Chondrocyte (in vitro differentiated cells): ENCODE measurements around the gene ANAPC2. TPM values are rescaled to one million over a fixed set of nuclear protein-coding genes. Genes with fewer than 3 reads are reported as not detected.

Experiments used
- DNase-seq: peaks from one replicate; pipeline ENCODE4 v3.0.0; 2021; ENCODE audit warnings: mixed read lengths, low spot score
- H3K27ac Mint-ChIP-seq: one replicate; pipeline ENCODE4 v1.8.0; 2021; ENCODE audit warnings: mild to moderate bottlenecking, moderate library complexity, mixed read lengths; ENCODE audit not compliant: unreplicated experiment
- H3K27me3 Mint-ChIP-seq: 2 replicates; pipeline ENCODE4 v1.8.0; 2021; ENCODE audit warnings: low read depth, mixed read lengths
- H3K36me3 Mint-ChIP-seq: 2 replicates; pipeline ENCODE4 v1.8.0; 2021; ENCODE audit warnings: low read depth, mixed read lengths
- H3K4me1 Mint-ChIP-seq: 2 replicates; pipeline ENCODE4 v1.8.0; 2021; ENCODE audit warnings: low read depth, mild to moderate bottlenecking, mixed read lengths
- H3K4me3 Mint-ChIP-seq: one replicate; pipeline ENCODE4 v1.8.0; 2021; ENCODE audit warnings: mild to moderate bottlenecking, moderate library complexity, mixed read lengths; ENCODE audit not compliant: unreplicated experiment
- H3K9me3 Mint-ChIP-seq: 2 replicates; pipeline ENCODE4 v1.8.0; 2021; ENCODE audit warnings: low read depth, mixed read lengths
- total RNA-seq: library from RNA; stranded (reverse); gene quantifications from 3 replicates; pipeline ENCODE4 v1.2.1, GENCODE V29; 2021
- TF ChIP-seq, protein P1 (sequence below): fragments of 200-600 bp; sonication (generic); IDR thresholded peaks from 2 replicates; pipeline ENCODE4 v1.5.0; 2021; ENCODE audit warnings: antibody characterized with exemption, mild to moderate bottlenecking, moderate library complexity

Gene ANAPC2
- total RNA-seq, 1 donor from 2014 or later, result 41.0 TPM

DNA sequence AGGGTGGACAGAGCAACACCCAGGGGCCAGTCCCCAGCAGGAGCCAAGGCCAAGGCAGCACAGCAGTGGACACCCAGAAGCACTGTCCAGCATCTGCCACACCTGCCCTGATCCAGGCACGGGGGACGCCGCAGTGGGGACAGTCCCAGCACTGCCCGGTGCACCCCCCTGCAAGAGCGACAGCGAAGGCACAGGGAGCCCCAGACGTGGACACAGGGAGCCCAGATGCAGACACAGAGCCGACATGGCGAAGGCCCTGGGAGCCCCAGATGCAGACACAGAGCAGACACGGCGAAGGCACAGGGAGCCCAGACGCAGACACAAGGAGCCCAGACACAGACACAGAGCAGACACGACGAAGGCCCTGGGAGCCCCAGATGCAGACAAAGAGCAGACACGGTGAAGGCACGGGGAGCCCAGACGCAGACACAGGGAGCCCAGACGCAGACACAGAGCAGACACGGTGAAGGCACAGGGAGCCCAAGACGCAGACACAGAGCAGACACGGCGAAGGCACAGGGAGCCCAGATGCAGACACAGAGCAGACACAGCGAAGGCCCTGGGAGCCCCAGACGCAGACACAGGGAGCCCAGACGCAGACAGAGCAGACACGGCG lies 4.3 kb downstream of the ANAPC2 start:
- Mint-ChIP-seq H3K4me1 (peaks cover 22% of the 10 kb centered on the region), H3K9me3 (no peaks in the 10 kb centered on the region), H3K4me3 (no peak overlapping the region), H3K27me3 (no peaks in the 10 kb centered on the region), H3K27ac (no peak overlapping the region), H3K36me3 (peaks cover 17% of the 10 kb centered on the region)
- TF ChIP-seq, protein P1, sequence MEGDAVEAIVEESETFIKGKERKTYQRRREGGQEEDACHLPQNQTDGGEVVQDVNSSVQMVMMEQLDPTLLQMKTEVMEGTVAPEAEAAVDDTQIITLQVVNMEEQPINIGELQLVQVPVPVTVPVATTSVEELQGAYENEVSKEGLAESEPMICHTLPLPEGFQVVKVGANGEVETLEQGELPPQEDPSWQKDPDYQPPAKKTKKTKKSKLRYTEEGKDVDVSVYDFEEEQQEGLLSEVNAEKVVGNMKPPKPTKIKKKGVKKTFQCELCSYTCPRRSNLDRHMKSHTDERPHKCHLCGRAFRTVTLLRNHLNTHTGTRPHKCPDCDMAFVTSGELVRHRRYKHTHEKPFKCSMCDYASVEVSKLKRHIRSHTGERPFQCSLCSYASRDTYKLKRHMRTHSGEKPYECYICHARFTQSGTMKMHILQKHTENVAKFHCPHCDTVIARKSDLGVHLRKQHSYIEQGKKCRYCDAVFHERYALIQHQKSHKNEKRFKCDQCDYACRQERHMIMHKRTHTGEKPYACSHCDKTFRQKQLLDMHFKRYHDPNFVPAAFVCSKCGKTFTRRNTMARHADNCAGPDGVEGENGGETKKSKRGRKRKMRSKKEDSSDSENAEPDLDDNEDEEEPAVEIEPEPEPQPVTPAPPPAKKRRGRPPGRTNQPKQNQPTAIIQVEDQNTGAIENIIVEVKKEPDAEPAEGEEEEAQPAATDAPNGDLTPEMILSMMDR, result no peak
- no peak for DNase-seq

DNA sequence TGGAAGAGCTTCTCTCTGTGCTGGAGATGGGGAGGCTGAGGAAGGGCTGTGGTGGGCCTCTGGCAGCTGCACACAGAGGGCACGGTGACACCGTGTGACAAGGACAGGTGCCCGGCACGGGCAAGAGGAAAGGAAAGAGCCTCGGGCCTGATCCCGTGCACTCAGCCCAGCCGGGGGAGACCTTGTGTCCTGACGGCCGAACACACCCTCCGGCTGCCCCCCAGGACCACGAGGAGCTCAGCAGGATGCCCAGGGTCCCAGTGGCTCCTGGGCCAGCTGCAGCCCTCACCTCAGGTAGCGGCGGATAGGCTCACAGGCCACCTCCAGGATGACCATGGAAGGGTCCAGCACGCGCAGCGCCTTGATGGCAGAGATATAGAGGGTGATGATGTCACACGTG lies 5.5 kb downstream of the ANAPC2 start:
- H3K4me3 Mint-ChIP-seq, result no peak overlapping the region
- TF ChIP-seq, protein P1, result no peak
- H3K36me3 Mint-ChIP-seq, result peaks cover 15% of the 10 kb centered on the region
- no peak for DNase-seq
- no peaks in the 10 kb centered on the region for H3K9me3 Mint-ChIP-seq
- H3K4me1 Mint-ChIP-seq, result peaks cover 17% of the 10 kb centered on the region
- H3K27ac Mint-ChIP-seq, result no peak overlapping the region
- H3K27me3 Mint-ChIP-seq, result no peaks in the 10 kb centered on the region

DNA sequence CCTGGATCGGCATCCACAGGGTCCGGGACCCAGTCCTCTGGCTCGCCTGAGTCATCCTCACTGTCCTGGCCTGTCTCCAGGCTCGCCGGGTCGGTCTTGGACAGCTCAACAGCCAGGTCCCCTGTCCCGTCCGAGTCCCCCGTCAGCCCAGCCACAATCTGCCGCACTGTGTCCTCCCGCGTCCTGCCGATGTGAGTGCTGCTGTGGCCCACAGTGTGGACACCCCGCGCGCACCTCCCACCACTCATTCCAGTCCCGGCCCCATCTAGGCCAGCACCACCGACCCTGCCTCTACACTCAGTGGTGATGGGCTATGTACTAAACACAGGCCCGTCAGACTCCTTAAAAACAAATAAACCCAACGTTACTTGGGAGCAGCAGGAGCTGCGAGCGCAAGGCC lies 6.7 kb downstream of the ANAPC2 start:
- H3K36me3 Mint-ChIP-seq, result peaks cover 19% of the 10 kb centered on the region
- no peak overlapping the region for H3K4me3 Mint-ChIP-seq
- H3K27me3 Mint-ChIP-seq, result no peaks in the 10 kb centered on the region
- no peaks in the 10 kb centered on the region for H3K9me3 Mint-ChIP-seq
- H3K4me1 Mint-ChIP-seq, result peaks cover 6% of the 10 kb centered on the region
- H3K27ac Mint-ChIP-seq, result no peak overlapping the region
- no peak for DNase-seq
- TF ChIP-seq, protein P1, result no peak

DNA sequence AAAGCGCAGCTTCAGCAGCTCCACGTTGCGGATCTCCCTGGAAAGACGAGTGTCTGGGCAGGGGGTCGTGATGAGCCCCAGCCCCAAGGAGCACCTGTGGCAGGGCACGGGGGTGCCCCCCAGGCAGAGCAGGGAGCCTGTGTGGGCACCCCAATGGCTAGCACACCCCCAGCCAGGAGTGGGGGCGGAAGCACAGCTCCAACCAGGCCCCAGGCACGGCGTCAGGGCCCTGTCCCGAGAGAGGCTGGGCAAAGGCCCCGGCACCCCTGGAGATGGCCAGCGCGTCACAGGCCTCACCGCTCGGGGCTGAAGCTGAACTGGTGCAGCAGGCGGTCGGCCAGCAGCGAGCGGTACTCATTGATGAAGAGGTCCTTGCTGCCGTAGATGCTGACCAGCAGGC lies 7.9 kb downstream of the ANAPC2 start:
- Mint-ChIP-seq H3K9me3 (no peaks in the 10 kb centered on the region), H3K4me1 (no peaks in the 10 kb centered on the region), H3K36me3 (peaks cover 19% of the 10 kb centered on the region), H3K4me3 (no peak overlapping the region), H3K27ac (no peak overlapping the region), H3K27me3 (no peaks in the 10 kb centered on the region)
- TF ChIP-seq, protein P1, result no peak
- DNase-seq, result no peak

DNA sequence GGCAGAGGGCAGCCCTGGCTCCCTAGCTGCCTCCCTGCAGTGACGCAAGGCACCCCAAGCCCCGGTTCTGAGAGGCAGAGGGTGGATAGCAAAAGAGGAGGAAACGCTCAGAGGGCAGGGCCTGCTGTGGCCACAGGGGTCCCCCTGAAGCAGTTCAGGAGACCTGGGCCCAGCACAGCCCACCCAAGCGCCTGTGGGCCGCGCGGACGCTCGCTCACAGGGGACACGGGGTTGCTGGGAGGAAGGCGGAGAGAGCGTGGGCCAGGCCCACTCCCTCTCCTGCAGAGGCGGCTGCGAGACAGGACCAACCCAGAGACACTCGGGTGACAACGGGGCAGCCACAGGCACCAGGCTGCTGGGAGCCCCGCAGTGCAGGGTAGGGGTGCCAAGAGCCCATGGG lies 8.6 kb downstream of the ANAPC2 start:
- no peak for DNase-seq
- no peak overlapping the region for H3K4me3 Mint-ChIP-seq
- TF ChIP-seq, protein P1, result no peak

More for the DNA sequence above, 8.6 kb downstream of the ANAPC2 start:
- no peaks in the 10 kb centered on the region for H3K27me3 Mint-ChIP-seq
- no peaks in the 10 kb centered on the region for H3K4me1 Mint-ChIP-seq
- no peaks in the 10 kb centered on the region for H3K9me3 Mint-ChIP-seq
- H3K27ac Mint-ChIP-seq, result no peak overlapping the region
- peaks cover 18% of the 10 kb centered on the region for H3K36me3 Mint-ChIP-seq
